Kidney (tissue), 14 donors: ENCODE measurements around the gene ETS1. TPM values are rescaled to one million over a fixed set of nuclear protein-coding genes. Genes with fewer than 3 reads are reported as not detected.

Experiments used
- DNase-seq, 5 donors: peaks; one replicate each; pipeline ENCODE4 v3.0.0-alpha.2; 2013 to 2020
- FAIRE-seq: peaks from 2 replicates; lab custom pipeline; 2012; peaks lifted over from hg19 to GRCh38; lab: Jason Lieb, UNC
- H3K27ac ChIP-seq, 2 donors: one replicate each; pipeline ENCODE4 v1.7.0; 2013; ENCODE audit warnings: low read depth in 2 of 2, low read length in 2 of 2, inconsistent platforms in 1 of 2
- H3K27me3 ChIP-seq: one replicate; pipeline ENCODE4 v1.7.1; 2013; ENCODE audit warnings: low read length, inconsistent platforms; ENCODE audit not compliant: control insufficient read depth, insufficient read depth
- H3K36me3 ChIP-seq, 3 donors: one replicate each; pipeline versions ENCODE4 v1.7.0 to v1.7.1; 2013; ENCODE audit warnings: low read length in 3 of 3, control low read depth in 1 of 3, inconsistent platforms in 1 of 3; ENCODE audit not compliant: insufficient read depth in 3 of 3, control insufficient read depth in 2 of 3
- H3K4me1 ChIP-seq, 3 donors: one replicate each; pipeline versions ENCODE4 v1.7.0 to v1.7.1; 2013; ENCODE audit warnings: low read length in 3 of 3, inconsistent platforms in 1 of 3, low read depth in 1 of 3; ENCODE audit not compliant: control insufficient read depth in 2 of 3, insufficient read depth in 2 of 3
- H3K4me3 ChIP-seq, 3 donors: one replicate each; pipeline versions ENCODE4 v1.7.0 to v1.8.1; 2013; ENCODE audit warnings: low read length in 3 of 3, control low read depth in 1 of 3, inconsistent platforms in 1 of 3
- H3K9ac ChIP-seq, 3 donors: one replicate each; pipeline versions ENCODE4 v1.7.0 to v1.7.1; 2013; ENCODE audit warnings: low read length in 3 of 3, control low read depth in 1 of 3, inconsistent platforms in 1 of 3
- H3K9me3 ChIP-seq, 3 donors: one replicate each; pipeline versions ENCODE4 v1.7.0 to v1.7.1; 2013; ENCODE audit warnings: low read length in 3 of 3, control low read depth in 1 of 3, inconsistent platforms in 1 of 3; ENCODE audit not compliant: control insufficient read depth in 2 of 3, insufficient read depth in 1 of 3
- intact Hi-C: fragments of 100-400 bp; cut with DNase I; formaldehyde crosslinking; loops from one replicate; pipeline ENCODE4 v1.11.1; 2022
- polyA plus RNA-seq: library from polyadenylated mRNA; stranded (reverse); fragments of 350-450 nt; fragmentation: Illumina TruSeq; extraction: RNeasy Lipid Tissue Mini Kit (QIAGEN cat#74804); gene quantifications from one replicate; pipeline ENCODE4 v1.2.3, GENCODE V29; 2014; ENCODE audit warnings: low read depth, low replicate concordance; ENCODE audit not compliant: insufficient read depth
- total RNA-seq: library from RNA; stranded (reverse); fragmentation: NEBNext Ultra II Directional; extraction: Animal tissue kit (Norgen Biotek cat#: 25700); gene quantifications from one replicate; pipeline ENCODE4 v1.2.1, GENCODE V29; 2021
- TF ChIP-seq, protein P1 (sequence below): IDR thresholded peaks from 3 replicates; pipeline ENCODE4 v1.5.1; 2012; ENCODE audit warnings: mild to moderate bottlenecking, moderate library complexity, borderline replicate concordance; ENCODE audit not compliant: insufficient read depth; ENCODE audit errors: extremely low read depth
- donor health status: control.
- donor health status: control.
- donor health status: control.
- donor health status: control.
- donor health status: control.
- donor health status: DM: yes; HTN: yes; CAD: no.
- donor health status: Normal renal cell carcinoma (clear cell type).

Gene ETS1
- total and polyA plus RNA-seq, 2 donors from 2014 or later, result 23.5 to 124 TPM

DNA sequence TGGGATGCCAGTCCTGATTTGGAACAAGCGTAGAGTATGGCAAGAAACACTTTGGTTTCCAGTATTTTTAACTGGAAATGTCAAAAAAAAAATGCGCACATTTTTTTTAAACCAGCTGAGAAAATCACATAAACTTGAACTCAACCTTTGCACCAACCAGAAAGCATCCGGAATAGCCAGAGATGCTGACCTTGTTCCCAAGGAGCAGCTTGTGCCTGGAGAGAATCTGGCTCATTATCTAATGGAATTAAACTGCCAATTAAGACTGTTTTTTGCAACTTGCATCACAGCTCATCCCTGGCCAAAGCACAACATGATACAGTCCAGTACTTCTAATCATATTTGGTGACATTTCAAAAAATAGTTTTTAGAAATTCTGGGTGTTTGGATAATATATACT lies 8.4 kb upstream of the ETS1 start:
- TF ChIP-seq, protein P1, sequence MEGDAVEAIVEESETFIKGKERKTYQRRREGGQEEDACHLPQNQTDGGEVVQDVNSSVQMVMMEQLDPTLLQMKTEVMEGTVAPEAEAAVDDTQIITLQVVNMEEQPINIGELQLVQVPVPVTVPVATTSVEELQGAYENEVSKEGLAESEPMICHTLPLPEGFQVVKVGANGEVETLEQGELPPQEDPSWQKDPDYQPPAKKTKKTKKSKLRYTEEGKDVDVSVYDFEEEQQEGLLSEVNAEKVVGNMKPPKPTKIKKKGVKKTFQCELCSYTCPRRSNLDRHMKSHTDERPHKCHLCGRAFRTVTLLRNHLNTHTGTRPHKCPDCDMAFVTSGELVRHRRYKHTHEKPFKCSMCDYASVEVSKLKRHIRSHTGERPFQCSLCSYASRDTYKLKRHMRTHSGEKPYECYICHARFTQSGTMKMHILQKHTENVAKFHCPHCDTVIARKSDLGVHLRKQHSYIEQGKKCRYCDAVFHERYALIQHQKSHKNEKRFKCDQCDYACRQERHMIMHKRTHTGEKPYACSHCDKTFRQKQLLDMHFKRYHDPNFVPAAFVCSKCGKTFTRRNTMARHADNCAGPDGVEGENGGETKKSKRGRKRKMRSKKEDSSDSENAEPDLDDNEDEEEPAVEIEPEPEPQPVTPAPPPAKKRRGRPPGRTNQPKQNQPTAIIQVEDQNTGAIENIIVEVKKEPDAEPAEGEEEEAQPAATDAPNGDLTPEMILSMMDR, result no peak
- no peak overlapping the region for H3K27ac ChIP-seq
- FAIRE-seq, result no peak

DNA sequence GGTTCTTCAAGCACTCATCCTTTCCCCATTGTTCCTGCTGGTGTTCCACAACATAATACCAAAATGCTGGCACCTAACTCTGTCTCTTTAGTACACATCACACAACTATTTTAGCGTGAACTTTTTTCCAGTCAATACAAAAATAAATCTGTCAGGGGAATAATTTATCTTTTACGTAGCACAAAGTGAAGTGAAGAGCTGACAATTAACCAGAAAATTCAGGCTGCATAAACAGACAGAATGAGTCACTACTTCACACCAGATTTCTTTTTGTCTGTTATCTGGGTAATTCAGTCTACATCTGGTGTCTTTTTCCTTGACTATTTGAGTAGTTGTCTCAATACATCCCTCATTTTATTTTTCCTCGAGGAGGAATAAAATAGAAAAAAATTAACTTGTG lies 7.9 kb upstream of the ETS1 start:
- Histone ChIP-seq H3K9me3 (no peaks in the 10 kb centered on the region), H3K9ac (no peak overlapping the region), H3K36me3 (no peaks in the 10 kb centered on the region), H3K27ac (no peak overlapping the region), H3K27me3 (no peaks in the 10 kb centered on the region), H3K4me3 (no peak overlapping the region), H3K4me1 (no peaks in the 10 kb centered on the region)
- FAIRE-seq (no peak), DNase-seq (no peak)
- TF ChIP-seq, protein P1, result no peak
- intact Hi-C loops, result no loop called here

More for the DNA sequence above, 8.4 kb upstream of the ETS1 start:
- no peak overlapping the region for H3K9ac ChIP-seq
- no peaks in the 10 kb centered on the region for H3K9me3 ChIP-seq
- no peaks in the 10 kb centered on the region for H3K36me3 ChIP-seq
- H3K4me1 ChIP-seq, result no peaks in the 10 kb centered on the region
- no peak for DNase-seq
- H3K27me3 ChIP-seq, result no peaks in the 10 kb centered on the region
- no peak overlapping the region for H3K4me3 ChIP-seq
- intact Hi-C loops, result no loop called here

DNA sequence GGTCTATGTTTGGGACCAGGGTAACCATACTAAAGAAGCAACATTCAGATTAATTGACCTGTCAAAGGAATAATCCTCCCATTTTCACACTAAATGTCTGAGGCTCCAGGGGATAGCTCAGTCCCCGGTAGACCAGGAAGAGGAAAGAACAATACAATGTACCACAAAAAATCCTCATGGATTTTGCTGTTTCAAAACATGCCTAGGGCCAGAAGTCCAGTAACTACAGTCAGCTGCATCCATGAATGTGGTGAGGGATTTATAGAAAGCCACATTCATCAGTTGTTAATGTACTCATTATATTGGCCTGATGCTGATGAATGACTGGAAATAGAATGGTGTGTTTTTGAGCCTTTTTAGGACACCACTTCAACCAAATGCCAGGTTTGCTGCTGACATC lies 6.9 kb upstream of the ETS1 start:
- Histone ChIP-seq H3K4me1 (no peaks in the 10 kb centered on the region), H3K9me3 (no peaks in the 10 kb centered on the region), H3K4me3 (no peak overlapping the region), H3K36me3 (no peaks in the 10 kb centered on the region), H3K27ac (no peak overlapping the region), H3K9ac (no peak overlapping the region), H3K27me3 (no peaks in the 10 kb centered on the region)
- intact Hi-C loops, result no loop called here
- TF ChIP-seq, protein P1, result no peak
- DNase-seq (no peak), FAIRE-seq (no peak)

DNA sequence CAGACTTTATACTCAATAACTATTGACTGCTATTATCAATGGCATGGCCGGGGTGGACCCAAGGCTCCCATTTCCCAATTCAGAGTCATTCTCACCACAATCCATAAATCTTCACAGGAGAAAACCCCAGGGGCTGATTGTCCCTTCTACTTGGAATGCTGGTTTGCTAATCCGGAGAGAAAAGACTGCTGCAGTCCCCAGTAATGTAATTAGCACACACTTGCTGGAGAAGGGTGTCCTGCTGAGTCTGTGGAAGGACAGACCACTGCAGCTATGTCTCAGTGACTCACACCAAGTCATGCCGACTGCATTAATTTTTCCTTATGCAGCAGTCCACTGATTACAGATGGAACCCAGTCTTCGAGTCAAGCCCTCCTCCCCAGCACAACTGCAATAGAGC lies 5.9 kb upstream of the ETS1 start:
- FAIRE-seq, result no peak

More for the DNA sequence above, 5.9 kb upstream of the ETS1 start:
- intact Hi-C loops, result no loop called here
- no peaks in the 10 kb centered on the region for H3K4me1 ChIP-seq
- H3K4me3 ChIP-seq, result no peak overlapping the region
- no peaks in the 10 kb centered on the region for H3K27me3 ChIP-seq
- H3K36me3 ChIP-seq, result no peaks in the 10 kb centered on the region
- no peak overlapping the region for H3K9ac ChIP-seq
- H3K27ac ChIP-seq, result no peak overlapping the region
- TF ChIP-seq, protein P1, result no peak
- no peak for DNase-seq
- no peaks in the 10 kb centered on the region for H3K9me3 ChIP-seq
